HepG2 (cell line): ENCODE measurements around the gene ZNF90. TPM values are rescaled to one million over a fixed set of nuclear protein-coding genes. Genes with fewer than 3 reads are reported as not detected.

Experiments
- ATAC-seq: fragments of 200-7000 bp; cut with Tn5 transposase; 3 replicates; pipeline ENCODE4 v1.9.1; 2020; ENCODE audit warnings: mild to moderate bottlenecking, moderate library complexity
- BruUV-seq: library from RNA; stranded (reverse); fragments of 400-500 nt; replicated peaks from 2 replicates; lab custom pipeline; 2021; lab: Mats Ljungman, UMichigan
- CTCF ChIA-PET: fragments of 300-600 bp; formaldehyde crosslinking; extraction: SDS; loops from one replicate; lab custom pipeline; 2021; ENCODE audit warnings: low total read pairs, inconsistent platforms, low intra/inter-chr PET ratio; lab: Yijun Ruan, JAX
- POLR2A ChIA-PET: fragments of 350-600 bp; sonication (Branson Sonifier 250); formaldehyde crosslinking; loops from one replicate; lab custom pipeline; 2020; ENCODE audit warnings: antibody characterized with exemption, inconsistent platforms; lab: Yijun Ruan, JAX
- DNase-seq: peaks from one replicate; pipeline ENCODE4 v3.0.0-alpha.2; 2015; ENCODE audit warnings: low spot score
- FAIRE-seq: peaks from 3 replicates; lab custom pipeline; 2011; peaks lifted over from hg19 to GRCh38; lab: Jason Lieb, UNC
- H2AFZ ChIP-seq: one replicate; pipeline ENCODE4 v1.6.1; 2011; ENCODE audit warnings: low read length, inconsistent platforms
- H3K27ac ChIP-seq: fragments of 300-600 bp; 3 replicates; pipeline ENCODE4 v1.8.0; 2011; ENCODE audit warnings: mixed run types, mild to moderate bottlenecking, mixed read lengths, low read length, inconsistent platforms; ENCODE audit not compliant: insufficient read depth; ENCODE audit errors: extremely low read length
- H3K27me3 ChIP-seq, 2 experiments: fragments of 200-600 bp in 1 of 2; 2 replicates in 1 of 2; 3 replicates in 1 of 2; pipeline versions ENCODE4 v1.6.0 to v1.8.0; 2011; ENCODE audit warnings: low read length in 2 of 2, mild to moderate bottlenecking in 2 of 2, moderate library complexity in 2 of 2, inconsistent platforms in 1 of 2; ENCODE audit not compliant: insufficient read depth in 2 of 2, control insufficient read depth in 1 of 2
- H3K36me3 ChIP-seq, 2 experiments: fragments of 200-600 bp in 1 of 2; replicated peaks in 1 of 2; 2 replicates in 1 of 2; 3 replicates in 1 of 2; pipeline versions ENCODE4 v1.5.1 to v1.8.0; 2011; ENCODE audit warnings: low read length in 2 of 2, inconsistent platforms in 1 of 2; ENCODE audit not compliant: insufficient read depth in 2 of 2, control insufficient read depth in 1 of 2
- H3K4me1 ChIP-seq: 2 replicates; pipeline ENCODE4 v1.5.1; 2012; ENCODE audit warnings: low read length, inconsistent platforms; ENCODE audit not compliant: insufficient read depth
- H3K4me2 ChIP-seq: 2 replicates; pipeline ENCODE4 v1.6.0; 2011; ENCODE audit warnings: low read depth, low read length, inconsistent platforms
- H3K4me3 ChIP-seq, 3 experiments: fragments of 200-600 bp in 1 of 3; sonication (generic), shearing (Covaris generic) in 1 of 3; replicated peaks in 1 of 3; 2 replicates each; pipeline ENCODE4 v1.5.1; 2011 to 2016; ENCODE audit warnings: low read length in 3 of 3, inconsistent platforms in 2 of 3, low read depth in 2 of 3, mild to moderate bottlenecking in 2 of 3, control low read depth in 1 of 3, mixed read lengths in 1 of 3; ENCODE audit not compliant: insufficient read depth in 1 of 3
- H3K79me2 ChIP-seq: one replicate; pipeline ENCODE4 v1.6.1; 2011; ENCODE audit warnings: low read length, inconsistent platforms; ENCODE audit not compliant: insufficient read depth
- H3K9ac ChIP-seq: 2 replicates; pipeline ENCODE4 v1.6.0; 2011; ENCODE audit warnings: mild to moderate bottlenecking, low read depth, low read length, inconsistent platforms; ENCODE audit not compliant: insufficient read depth
- H3K9me3 ChIP-seq: 2 replicates; pipeline ENCODE4 v1.5.1; 2012; ENCODE audit warnings: mild to moderate bottlenecking, low read length
- H4K20me1 ChIP-seq: 2 replicates; pipeline ENCODE4 v1.6.0; 2011; ENCODE audit warnings: inconsistent platforms, mild to moderate bottlenecking, low read length, moderate library complexity; ENCODE audit not compliant: insufficient read depth
- CHD2 ChIP-seq: IDR thresholded peaks from 2 replicates; pipeline ENCODE4 v1.6.1; 2011; ENCODE audit warnings: low read depth, low read length, improper control_type of control experiment
- FOSL2 ChIP-seq: sonication (generic); formaldehyde crosslinking; IDR thresholded peaks from 2 replicates; pipeline ENCODE4 v1.4.0; 2020; ENCODE audit warnings: missing genetic modification reagents
- KDM2A ChIP-seq: sonication (generic); formaldehyde crosslinking; IDR thresholded peaks from 2 replicates; pipeline ENCODE4 v1.4.0; 2020; ENCODE audit warnings: low read depth, missing genetic modification reagents, borderline replicate concordance
- SKI ChIP-seq: fragments of 450-650 bp; IDR thresholded peaks from one replicate; pipeline ENCODE4 v1.6.1; 2018; ENCODE audit warnings: mild to moderate bottlenecking; ENCODE audit not compliant: partially characterized antibody
- SOX13 ChIP-seq, 3 experiments: fragments of 450-650 bp in 1 of 3; sonication (generic) in 1 of 3; formaldehyde crosslinking in 1 of 3; IDR thresholded peaks in 2 of 3; conservative IDR thresholded peaks in 1 of 3; 2 replicates each; pipeline versions ENCODE4 v1.5.0 to v1.6.1; 2016 to 2020; ENCODE audit warnings: antibody characterized with exemption in 1 of 3, mild to moderate bottlenecking in 1 of 3, missing compliant biosample characterization in 1 of 3, missing genetic modification reagents in 1 of 3, moderate library complexity in 1 of 3
- SOX6 ChIP-seq, 2 experiments: fragments of 450-650 bp in 1 of 2; sonication (generic) in 1 of 2; formaldehyde crosslinking in 1 of 2; IDR thresholded peaks; 2 replicates each; pipeline versions ENCODE4 v1.4.0 to v1.6.1; 2017 to 2020; ENCODE audit warnings: antibody characterized with exemption in 1 of 2, mild to moderate bottlenecking in 1 of 2, missing genetic modification reagents in 1 of 2
- THAP11 ChIP-seq: IDR thresholded peaks from 2 replicates; pipeline ENCODE4 v1.6.1; 2016; ENCODE audit warnings: missing biosample characterization, missing genetic modification reagents
- ZNF713 ChIP-seq: sonication (generic); formaldehyde crosslinking; IDR thresholded peaks from 2 replicates; pipeline ENCODE4 v1.4.0; 2020; ENCODE audit warnings: mild to moderate bottlenecking, missing genetic modification reagents
- WGBS: methylation state at CpG from one replicate; pipeline ENCODE4 v1.1.6; 2017; ENCODE audit warnings: low lambda C conversion rate; 5-methylcytosine and 5-hydroxymethylcytosine counted together
- in situ Hi-C: cut with HindIII; loops from 2 replicates; pipeline ENCODE4 v1.10.0; 2017; ENCODE audit warnings: low pct_unique_long_range_greater_than_20kb; ENCODE audit not compliant: extremely low pct_ligation_motif_present
- intact Hi-C: fragments of 100-400 bp; cut with micrococcal nuclease; formaldehyde crosslinking; loops from one replicate; pipeline ENCODE4 v1.10.0; 2022; ENCODE audit not compliant: unreplicated experiment
- polyA plus RNA-seq, 8 experiments: library from polyadenylated mRNA; depleted of rRNA in 3 of 8; stranded (reverse) in 7 of 8; unstranded in 1 of 8; fragments of >200 nt; fragmentation: Illumina TruSeq in 4 of 8; extraction: Trizol in 4 of 8; gene quantifications; 2 replicates each; pipeline versions ENCODE4 v1.2.1 to v1.2.3, GENCODE V29; 2011 to 2016; ENCODE audit warnings: low read depth in 4 of 8, missing spikeins in 1 of 8, mixed read lengths in 1 of 8; ENCODE audit not compliant: insufficient read depth in 1 of 8
- total RNA-seq, 5 experiments: library from RNA; depleted of rRNA; stranded (reverse); fragments of >200 nt; fragmentation: Illumina TruSeq; extraction: Trizol; gene quantifications; 2 replicates each; pipeline ENCODE4 v1.2.3, GENCODE V29; 2016; ENCODE audit warnings: low read depth in 1 of 5
- TF ChIP-seq, protein P1 (sequence below), 2 experiments: sonication (generic) in 1 of 2; formaldehyde crosslinking in 1 of 2; IDR thresholded peaks; 2 replicates each; pipeline versions ENCODE4 v1.4.0 to v1.6.1; 2016 to 2020; ENCODE audit warnings: borderline replicate concordance in 1 of 2, low read depth in 1 of 2, mild to moderate bottlenecking in 1 of 2, missing genetic modification reagents in 1 of 2
- TF ChIP-seq, protein P2 (sequence below): sonication (generic); formaldehyde crosslinking; IDR thresholded peaks from 2 replicates; pipeline ENCODE4 v1.5.0; 2020; ENCODE audit warnings: mild to moderate bottlenecking, missing genetic modification reagents

ZNF90 gene
- total and polyA plus RNA-seq, 2 of the 13 experiments (the other 11 are each of a cell fraction or from before 2014, with no cell fraction given) = 2.1 to 3.8 TPM

DNA sequence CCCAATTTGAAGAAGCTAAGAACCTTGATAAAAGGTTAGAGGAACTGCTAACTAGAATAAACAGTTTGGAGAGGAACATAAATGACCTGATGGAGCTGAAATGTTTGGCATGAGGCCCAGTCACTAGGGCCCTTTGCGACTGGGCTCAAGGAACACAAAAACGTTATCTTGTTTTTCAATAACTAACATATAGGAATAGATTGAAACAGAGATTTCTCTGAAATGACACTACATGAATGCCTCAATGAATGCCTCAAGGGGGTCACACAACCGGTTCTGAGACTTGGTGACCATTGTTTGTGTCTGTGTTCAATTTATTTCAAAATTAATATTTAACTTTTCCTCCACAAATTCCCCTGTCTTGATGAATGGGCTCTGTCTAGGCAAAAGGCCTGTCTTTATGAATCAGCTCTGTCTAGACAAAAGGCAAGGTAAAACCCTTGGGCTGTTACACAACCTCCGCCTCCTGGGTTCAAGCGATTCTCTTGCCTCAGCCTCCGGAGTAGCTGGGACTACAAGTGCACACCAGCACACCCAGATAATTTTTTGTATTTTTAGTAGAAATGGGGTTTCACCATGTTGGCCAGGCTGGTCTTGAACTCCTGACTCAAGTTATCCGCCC is 88.3 kb downstream of the ZNF90 start:
- FAIRE-seq = no peak

More for the DNA sequence above, 88.3 kb downstream of the ZNF90 start:
- peaks cover 83% of the 10 kb centered on the region for H3K9me3 ChIP-seq
- peak overlapping the region; percentile 12; the same call in 1 of the 2 replicates for H3K4me2 ChIP-seq
- ATAC-seq = no peak
- BruUV-seq = no TSS peak
- in situ Hi-C loops (no loop called here), intact Hi-C loops (no loop called here)
- no peak overlapping the region for H3K4me3 ChIP-seq
- no peaks in the 10 kb centered on the region for H3K27me3 ChIP-seq
- no peaks in the 10 kb centered on the region for H3K79me2 ChIP-seq
- no peaks in the 10 kb centered on the region for H4K20me1 ChIP-seq
- WGBS = 4% methylated on average over 7 of the region's 7 CpGs
- ChIA-PET CTCF (no interaction called here), POLR2A (no interaction called here)
- no peak overlapping the region for H3K9ac ChIP-seq
- no peak overlapping the region for H2AFZ ChIP-seq
- H3K4me1 ChIP-seq = no peaks in the 10 kb centered on the region
- peak; percentile 40 for DNase-seq
- H3K27ac ChIP-seq = no peak overlapping the region
- H3K36me3 ChIP-seq = no peaks in the 10 kb centered on the region
- TF ChIP-seq SOX13 (IDR thresholded peaks at IDR 0.05) (no peak), SOX13 (CRISPR knock-in tag; conservative IDR thresholded peaks at IDR 0.05 in 1 of 2, IDR thresholded peaks at IDR 0.05 in 1 of 2) (peak in 1 of 2 experiments; percentile 29; a peak in 1 of 4 replicates), KDM2A (no peak), ZNF713 (CRISPR knock-in tag) (no peak), SOX6 (IDR thresholded peaks at IDR 0.05) (no peak), SOX6 (CRISPR knock-in tag; IDR thresholded peaks at IDR 0.05) (0 out of 2 replicates have a peak, but pooled peaks have one; percentile 18), FOSL2 (CRISPR knock-in tag) (peak; percentile 51; the same call in 1 of the 2 replicates), CHD2 (no peak), SKI (peak; percentile 29), THAP11 (CRISPR knock-in tag) (0 out of 2 replicates have a peak, but pooled peaks have one; percentile 4)
- TF ChIP-seq, protein P1, sequence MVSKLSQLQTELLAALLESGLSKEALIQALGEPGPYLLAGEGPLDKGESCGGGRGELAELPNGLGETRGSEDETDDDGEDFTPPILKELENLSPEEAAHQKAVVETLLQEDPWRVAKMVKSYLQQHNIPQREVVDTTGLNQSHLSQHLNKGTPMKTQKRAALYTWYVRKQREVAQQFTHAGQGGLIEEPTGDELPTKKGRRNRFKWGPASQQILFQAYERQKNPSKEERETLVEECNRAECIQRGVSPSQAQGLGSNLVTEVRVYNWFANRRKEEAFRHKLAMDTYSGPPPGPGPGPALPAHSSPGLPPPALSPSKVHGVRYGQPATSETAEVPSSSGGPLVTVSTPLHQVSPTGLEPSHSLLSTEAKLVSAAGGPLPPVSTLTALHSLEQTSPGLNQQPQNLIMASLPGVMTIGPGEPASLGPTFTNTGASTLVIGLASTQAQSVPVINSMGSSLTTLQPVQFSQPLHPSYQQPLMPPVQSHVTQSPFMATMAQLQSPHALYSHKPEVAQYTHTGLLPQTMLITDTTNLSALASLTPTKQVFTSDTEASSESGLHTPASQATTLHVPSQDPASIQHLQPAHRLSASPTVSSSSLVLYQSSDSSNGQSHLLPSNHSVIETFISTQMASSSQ (IDR thresholded peaks at IDR 0.05; ENCODE audit: low read depth) = peak; percentile 38
- TF ChIP-seq, protein P1 (CRISPR knock-in tag; IDR thresholded peaks at IDR 0.05; ENCODE audit: borderline replicate concordance) = peak; percentile 32; the same call in 1 of the 2 replicates
- TF ChIP-seq, protein P2, sequence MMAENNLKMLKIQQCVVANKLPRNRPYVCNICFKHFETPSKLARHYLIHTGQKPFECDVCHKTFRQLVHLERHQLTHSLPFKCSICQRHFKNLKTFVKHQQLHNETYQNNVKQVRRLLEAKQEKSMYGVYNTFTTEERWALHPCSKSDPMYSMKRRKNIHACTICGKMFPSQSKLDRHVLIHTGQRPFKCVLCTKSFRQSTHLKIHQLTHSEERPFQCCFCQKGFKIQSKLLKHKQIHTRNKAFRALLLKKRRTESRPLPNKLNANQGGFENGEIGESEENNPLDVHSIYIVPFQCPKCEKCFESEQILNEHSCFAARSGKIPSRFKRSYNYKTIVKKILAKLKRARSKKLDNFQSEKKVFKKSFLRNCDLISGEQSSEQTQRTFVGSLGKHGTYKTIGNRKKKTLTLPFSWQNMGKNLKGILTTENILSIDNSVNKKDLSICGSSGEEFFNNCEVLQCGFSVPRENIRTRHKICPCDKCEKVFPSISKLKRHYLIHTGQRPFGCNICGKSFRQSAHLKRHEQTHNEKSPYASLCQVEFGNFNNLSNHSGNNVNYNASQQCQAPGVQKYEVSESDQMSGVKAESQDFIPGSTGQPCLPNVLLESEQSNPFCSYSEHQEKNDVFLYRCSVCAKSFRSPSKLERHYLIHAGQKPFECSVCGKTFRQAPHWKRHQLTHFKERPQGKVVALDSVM (CRISPR knock-in tag) = peak; percentile 56; the same call in 1 of the 2 replicates
- TF ChIP-seq, all 625 proteins: peak for 7
